ENCODE data around the gene PIWIL4.

The PIWIL4 gene

GRCh38 chr11:94567181-94567670 lies at the start of gene PIWIL4:
TSS of gene PIWIL4 (plus strand) at chr11:94567368. CDS start at chr11:94567519, 151 bp downstream.
- Mint-ChIP-seq H3K4me1 (no peaks in the 10 kb centered on the region), H3K36me3 (ENCODE audit: low read depth) (no peaks in the 10 kb centered on the region), H3K27ac (no peak within 1 kb of the TSS), H3K9me3 (no peaks in the 10 kb centered on the region), H3K27me3 (no peaks in the 10 kb centered on the region), H3K4me3 (no peak within 1 kb of the TSS)
- DNase-seq (no peak), ATAC-seq (no peak)

GRCh38 chr11:94518300-94518699 lies 48.9 kb upstream of the PIWIL4 start:
- Mint-ChIP-seq H3K36me3 (ENCODE audit: low read depth) (no peaks in the 10 kb centered on the region), H3K27ac (no peak overlapping the region), H3K9me3 (no peaks in the 10 kb centered on the region), H3K27me3 (peaks cover 11% of the 10 kb centered on the region), H3K4me3 (no peak overlapping the region), H3K4me1 (no peaks in the 10 kb centered on the region)
- DNase-seq (no peak), ATAC-seq (no peak)

DNA sequence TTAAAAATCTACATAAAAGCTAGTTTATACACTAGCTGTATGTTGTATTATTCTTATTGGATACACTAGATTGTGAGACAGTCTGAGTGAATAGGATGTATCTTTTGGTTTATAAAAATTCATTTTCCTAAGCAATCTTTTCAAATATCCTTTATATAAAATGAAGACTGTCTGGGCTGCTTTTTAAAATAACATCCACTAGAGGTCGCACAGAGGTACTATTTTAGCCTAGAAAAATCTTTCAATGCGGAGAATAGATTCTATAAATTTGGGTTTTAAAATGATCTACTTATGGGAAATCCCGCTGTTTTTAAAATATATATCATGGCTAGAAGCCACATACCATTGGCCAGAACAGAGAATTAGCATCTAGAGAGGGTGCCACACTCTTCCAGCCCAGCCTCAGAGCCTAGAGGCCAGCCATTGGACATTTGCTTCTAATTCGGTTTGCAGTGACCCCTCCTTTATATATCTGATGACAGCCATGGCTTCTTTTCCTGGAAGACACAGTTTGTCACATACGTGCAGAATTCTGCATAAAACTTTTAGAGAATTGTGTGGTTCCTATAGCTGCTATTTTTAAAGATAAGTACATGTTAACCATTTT lies 47.6 kb upstream of the PIWIL4 start:
- DNase-seq (no peak), ATAC-seq (no peak)
- peaks cover 11% of the 10 kb centered on the region for H3K27me3 Mint-ChIP-seq
- no peak overlapping the region for H3K4me3 Mint-ChIP-seq
- no peak overlapping the region for H3K27ac Mint-ChIP-seq
- H3K4me1 Mint-ChIP-seq: no peaks in the 10 kb centered on the region
- no peaks in the 10 kb centered on the region for H3K9me3 Mint-ChIP-seq
- H3K36me3 Mint-ChIP-seq (ENCODE audit: low read depth): no peaks in the 10 kb centered on the region

GRCh38 chr11:94521684-94522083 lies 45.5 kb upstream of the PIWIL4 start:
- no peak for DNase-seq
- H3K36me3 Mint-ChIP-seq (ENCODE audit: low read depth): no peaks in the 10 kb centered on the region
- peaks cover 2% of the 10 kb centered on the region for H3K27me3 Mint-ChIP-seq
- H3K27ac Mint-ChIP-seq: no peak overlapping the region
- H3K4me1 Mint-ChIP-seq: no peaks in the 10 kb centered on the region
- ATAC-seq: no peak
- no peaks in the 10 kb centered on the region for H3K9me3 Mint-ChIP-seq
- no peak overlapping the region for H3K4me3 Mint-ChIP-seq

DNA sequence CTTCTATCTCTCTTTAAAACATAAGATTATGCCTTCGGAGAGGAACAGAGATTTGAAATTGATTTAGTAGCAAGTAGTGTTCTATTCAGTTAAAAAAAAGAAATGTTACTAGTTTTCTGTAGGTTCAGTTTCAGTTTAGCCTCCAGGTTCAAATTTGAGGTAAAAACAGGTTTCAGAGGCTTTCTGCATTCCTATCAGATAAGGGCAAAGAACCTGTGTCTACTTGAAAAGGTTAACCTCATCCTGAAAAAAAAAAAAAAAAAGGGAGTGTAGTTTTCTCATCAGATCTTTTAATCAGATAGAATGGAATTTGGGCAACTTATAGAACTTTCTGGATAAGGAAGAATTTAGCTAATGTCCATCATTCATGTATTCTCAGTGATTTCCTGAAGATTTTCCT lies 42.8 kb upstream of the PIWIL4 start:
- no peaks in the 10 kb centered on the region for H3K4me1 Mint-ChIP-seq
- ATAC-seq (no peak), DNase-seq (no peak)
- no peak overlapping the region for H3K27ac Mint-ChIP-seq
- peaks cover 2% of the 10 kb centered on the region for H3K27me3 Mint-ChIP-seq
- no peaks in the 10 kb centered on the region for H3K36me3 Mint-ChIP-seq (ENCODE audit: low read depth)
- no peaks in the 10 kb centered on the region for H3K9me3 Mint-ChIP-seq
- no peak overlapping the region for H3K4me3 Mint-ChIP-seq

DNA sequence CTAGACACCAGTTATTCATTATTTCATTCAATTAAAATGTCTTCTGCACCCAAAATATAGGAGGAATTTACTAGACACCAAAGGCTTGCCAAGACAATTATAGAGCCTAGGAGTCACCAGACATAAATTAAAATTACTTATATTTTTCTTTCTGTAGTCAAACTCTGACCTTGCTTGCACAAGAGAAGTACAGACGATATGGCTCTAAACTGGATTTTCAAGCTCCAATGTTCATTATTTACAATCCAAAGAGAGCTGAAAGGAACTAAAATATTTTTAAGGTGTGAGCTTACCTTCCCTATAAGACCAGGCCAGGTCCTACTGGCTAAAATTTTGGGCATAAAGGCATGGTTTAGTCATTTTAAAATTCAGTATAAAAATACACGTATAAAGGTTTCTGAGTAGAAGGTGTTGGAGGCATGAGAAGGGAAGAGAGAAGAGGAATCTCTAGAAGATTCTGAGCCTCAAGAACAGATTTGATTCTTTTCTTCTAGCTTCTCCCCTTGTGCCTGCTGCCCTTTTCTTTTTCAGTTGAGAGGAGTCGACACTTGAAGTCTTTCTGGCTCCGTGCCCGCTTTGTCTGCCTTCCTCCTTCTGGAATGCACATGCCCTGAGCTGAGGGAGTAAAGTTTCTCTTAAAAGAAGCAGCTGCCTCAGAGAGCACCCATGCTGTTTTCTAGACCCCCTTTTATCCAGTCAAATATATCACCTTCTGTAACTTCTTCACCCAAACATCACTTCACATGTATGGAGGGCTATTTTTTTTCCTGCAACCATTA lies 41.4 kb upstream of the PIWIL4 start:
- Mint-ChIP-seq H3K36me3 (ENCODE audit: low read depth) (no peaks in the 10 kb centered on the region), H3K4me3 (no peak overlapping the region), H3K27me3 (peaks cover 2% of the 10 kb centered on the region), H3K27ac (no peak overlapping the region), H3K4me1 (no peaks in the 10 kb centered on the region), H3K9me3 (no peaks in the 10 kb centered on the region)
- no peak for DNase-seq
- ATAC-seq: no peak

DNA sequence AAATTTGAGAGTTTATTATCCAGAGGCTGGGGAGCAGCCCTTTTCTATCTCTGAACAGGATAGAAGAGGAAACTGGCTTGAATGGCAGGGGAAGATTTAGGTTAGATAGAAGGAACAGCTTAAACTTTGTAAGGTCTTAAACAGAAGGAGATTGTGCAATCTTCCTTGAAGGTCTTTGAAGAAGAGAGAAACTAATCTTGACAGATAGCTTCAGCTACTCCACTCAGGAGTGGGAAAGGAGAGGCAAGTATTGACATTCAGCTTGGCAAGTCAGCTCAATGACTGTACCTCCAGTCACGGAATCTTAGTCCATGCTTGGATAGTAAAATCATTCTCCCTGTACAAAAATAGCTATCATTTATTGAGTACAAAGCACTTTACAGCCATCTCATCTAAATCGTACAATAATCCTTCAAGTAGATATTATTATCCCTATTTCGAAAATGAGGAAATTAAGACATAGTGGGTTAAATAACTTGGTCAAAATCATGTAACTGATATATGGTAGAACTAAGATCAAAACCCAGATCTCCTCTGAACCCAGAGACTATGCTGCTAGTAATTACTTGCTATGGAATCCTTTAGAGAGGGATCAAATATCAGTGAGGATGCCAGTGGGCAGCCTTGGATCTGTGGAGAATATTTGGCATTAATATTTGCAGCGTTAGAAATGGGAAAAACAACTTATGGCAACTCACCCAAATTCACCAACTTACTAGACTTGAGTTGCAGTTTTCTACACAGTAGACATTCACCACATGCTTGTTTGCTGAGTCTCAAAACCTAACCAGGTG lies 40.3 kb upstream of the PIWIL4 start:
- H3K36me3 Mint-ChIP-seq (ENCODE audit: low read depth): no peaks in the 10 kb centered on the region
- no peaks in the 10 kb centered on the region for H3K4me1 Mint-ChIP-seq
- H3K9me3 Mint-ChIP-seq: no peaks in the 10 kb centered on the region
- H3K4me3 Mint-ChIP-seq: no peak overlapping the region
- no peak overlapping the region for H3K27ac Mint-ChIP-seq
- ATAC-seq (no peak), DNase-seq (no peak)
- peaks cover 4% of the 10 kb centered on the region for H3K27me3 Mint-ChIP-seq

DNA sequence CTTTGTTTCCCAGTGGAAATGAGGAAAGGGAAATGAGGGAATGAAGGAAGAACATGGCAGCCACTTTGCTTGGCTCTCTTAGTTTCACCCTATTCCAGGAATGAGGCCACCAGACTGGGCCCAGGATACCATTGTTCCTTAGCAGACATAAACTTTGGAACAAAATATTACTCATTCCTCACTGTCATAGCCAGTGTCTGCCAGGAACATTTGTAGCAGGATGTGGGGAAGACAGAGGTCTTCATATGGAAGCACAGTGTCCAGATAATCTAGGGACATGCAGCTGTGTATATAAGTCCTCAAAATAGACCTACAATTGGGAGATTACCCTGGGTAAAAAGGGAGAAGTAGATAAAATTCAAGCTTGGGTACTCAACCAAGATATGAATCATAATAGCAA lies 38.6 kb upstream of the PIWIL4 start:
- H3K36me3 Mint-ChIP-seq (ENCODE audit: low read depth): no peaks in the 10 kb centered on the region
- ATAC-seq: no peak
- H3K9me3 Mint-ChIP-seq: no peaks in the 10 kb centered on the region
- no peak overlapping the region for H3K4me3 Mint-ChIP-seq
- H3K27me3 Mint-ChIP-seq: peaks cover 5% of the 10 kb centered on the region
- H3K27ac Mint-ChIP-seq: no peak overlapping the region
- no peaks in the 10 kb centered on the region for H3K4me1 Mint-ChIP-seq
- DNase-seq: no peak

DNA sequence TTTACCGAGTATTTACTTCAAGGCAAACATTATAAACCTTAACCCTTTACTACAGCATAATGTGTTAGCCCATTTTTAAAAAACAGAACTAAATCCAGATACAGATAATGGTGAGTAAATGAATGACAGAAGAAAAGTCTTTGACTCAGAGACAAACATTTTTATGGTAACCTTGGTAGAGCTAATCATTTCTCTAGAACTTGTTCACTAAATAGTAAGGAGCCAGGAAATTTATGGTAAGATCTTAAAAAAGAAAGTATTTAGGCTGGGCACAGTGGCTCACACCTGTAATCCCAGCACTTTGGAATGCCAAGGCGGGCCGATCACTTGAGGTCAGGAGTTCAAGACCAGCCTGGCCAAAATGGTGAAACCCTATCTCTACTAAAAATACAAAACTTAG lies 35.0 kb upstream of the PIWIL4 start:
- peaks cover 15% of the 10 kb centered on the region for H3K27me3 Mint-ChIP-seq

GRCh38 chr11:94533206-94533605 lies 34.0 kb upstream of the PIWIL4 start:
- H3K27me3 Mint-ChIP-seq: peaks cover 21% of the 10 kb centered on the region
- no peaks in the 10 kb centered on the region for H3K4me1 Mint-ChIP-seq
- no peak overlapping the region for H3K27ac Mint-ChIP-seq
- ATAC-seq (no peak), DNase-seq (no peak)
- no peaks in the 10 kb centered on the region for H3K9me3 Mint-ChIP-seq
- no peaks in the 10 kb centered on the region for H3K36me3 Mint-ChIP-seq (ENCODE audit: low read depth)
- no peak overlapping the region for H3K4me3 Mint-ChIP-seq

More for the DNA sequence above, 35.0 kb upstream of the PIWIL4 start:
- ATAC-seq: no peak
- H3K9me3 Mint-ChIP-seq: no peaks in the 10 kb centered on the region
- no peaks in the 10 kb centered on the region for H3K4me1 Mint-ChIP-seq
- H3K4me3 Mint-ChIP-seq: no peak overlapping the region
- H3K27ac Mint-ChIP-seq: no peak overlapping the region
- H3K36me3 Mint-ChIP-seq (ENCODE audit: low read depth): no peaks in the 10 kb centered on the region
- DNase-seq: no peak

DNA sequence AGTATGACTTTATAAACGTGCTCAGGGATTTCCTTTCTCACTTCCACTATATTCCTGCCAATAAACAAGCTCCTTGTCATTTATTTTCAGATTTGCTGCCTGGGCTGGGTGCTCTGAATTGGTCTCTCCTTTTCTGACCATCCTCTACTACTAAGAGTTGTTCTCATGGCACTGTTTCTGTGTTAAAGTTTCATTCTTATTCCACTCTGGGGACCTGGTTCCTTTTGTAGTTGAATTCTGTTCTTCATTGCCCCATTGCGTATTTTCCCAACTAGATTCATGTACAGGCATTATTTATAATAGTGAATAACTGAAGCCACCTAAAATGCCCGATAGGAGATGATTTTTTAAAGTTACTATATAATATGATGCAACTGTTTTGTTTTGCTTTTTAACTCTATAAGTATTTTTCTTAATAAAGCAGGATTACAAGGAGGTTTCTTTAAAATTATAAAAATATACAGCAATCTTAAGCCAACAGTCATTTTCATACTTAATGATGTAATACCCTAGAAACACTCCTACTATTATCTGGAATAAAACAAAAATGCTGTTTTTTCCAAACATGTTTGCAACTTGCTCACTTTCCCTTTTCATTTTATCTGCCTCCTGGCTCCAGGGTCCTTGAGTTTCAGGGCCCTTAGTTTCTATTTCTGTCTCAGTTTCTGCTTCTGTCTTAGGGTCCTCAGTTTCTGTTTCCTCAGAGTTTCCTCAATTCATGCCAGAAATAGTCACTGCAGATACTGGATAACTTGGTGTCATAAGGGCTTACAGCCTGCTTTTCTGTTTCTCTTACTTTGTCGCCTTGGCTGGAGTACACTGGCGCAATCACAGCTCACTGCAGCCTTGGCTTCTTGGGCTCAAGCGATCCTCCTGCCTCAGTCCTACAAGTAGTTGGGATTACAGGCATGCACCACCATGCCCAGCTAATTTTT lies 33.2 kb upstream of the PIWIL4 start:
- DNase-seq (no peak), ATAC-seq (no peak)
- H3K27ac Mint-ChIP-seq: no peak overlapping the region
- no peaks in the 10 kb centered on the region for H3K36me3 Mint-ChIP-seq (ENCODE audit: low read depth)
- no peaks in the 10 kb centered on the region for H3K9me3 Mint-ChIP-seq
- no peaks in the 10 kb centered on the region for H3K4me1 Mint-ChIP-seq
- no peak overlapping the region for H3K4me3 Mint-ChIP-seq
- peaks cover 22% of the 10 kb centered on the region for H3K27me3 Mint-ChIP-seq

DNA sequence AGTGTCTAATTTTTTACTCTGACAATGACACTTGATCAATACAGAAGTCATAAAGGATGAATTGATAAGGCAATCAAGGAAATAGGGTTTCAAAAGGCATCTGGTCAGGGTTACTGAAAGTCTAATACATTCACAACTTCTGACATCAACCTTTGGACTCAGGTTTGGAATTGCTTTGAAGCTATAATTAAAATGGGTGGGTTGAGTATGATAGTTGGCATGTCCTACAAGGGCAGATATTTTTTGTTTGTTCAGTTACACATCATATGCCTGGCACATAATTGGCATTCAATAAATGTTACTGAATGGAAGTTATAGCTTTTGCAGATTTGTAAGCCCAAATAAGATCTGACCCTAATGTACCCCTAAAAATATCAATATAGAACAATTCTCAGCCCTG lies 30.8 kb upstream of the PIWIL4 start:
- Mint-ChIP-seq H3K27ac (no peak overlapping the region), H3K4me3 (no peak overlapping the region), H3K36me3 (ENCODE audit: low read depth) (no peaks in the 10 kb centered on the region), H3K27me3 (peaks cover 23% of the 10 kb centered on the region), H3K4me1 (no peaks in the 10 kb centered on the region), H3K9me3 (no peaks in the 10 kb centered on the region)
- no peak for ATAC-seq
- DNase-seq: no peak

- no peak for DNase-seq
- no peak overlapping the region for H3K27ac Mint-ChIP-seq
Measured at GRCh38 chr11:94537031-94537600, 30.1 kb upstream of the PIWIL4 start.

DNA sequence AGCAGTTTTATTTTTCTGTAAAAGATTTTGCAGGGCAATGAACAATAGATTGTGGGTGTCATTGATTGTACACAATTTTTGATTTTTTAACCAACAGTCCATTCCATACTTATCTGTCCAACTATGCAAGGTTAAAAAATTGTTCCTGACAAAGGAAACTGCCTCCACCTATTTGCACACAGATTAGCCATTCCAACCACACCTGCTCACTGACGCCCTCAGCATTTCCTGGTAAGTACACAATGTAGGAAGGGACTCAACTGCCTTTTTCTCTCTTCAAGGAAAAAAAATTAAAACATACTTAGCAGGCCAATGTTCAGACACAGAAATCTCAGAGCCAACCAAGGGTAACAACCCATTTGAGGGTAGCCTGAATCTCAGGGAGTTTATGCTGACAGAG lies 27.7 kb upstream of the PIWIL4 start:
- no peak overlapping the region for H3K27ac Mint-ChIP-seq
- H3K27me3 Mint-ChIP-seq: peaks cover 20% of the 10 kb centered on the region
- H3K9me3 Mint-ChIP-seq: no peaks in the 10 kb centered on the region
- ATAC-seq (no peak), DNase-seq (no peak)
- no peak overlapping the region for H3K4me3 Mint-ChIP-seq
- peaks cover 13% of the 10 kb centered on the region for H3K4me1 Mint-ChIP-seq
- no peaks in the 10 kb centered on the region for H3K36me3 Mint-ChIP-seq (ENCODE audit: low read depth)

More at GRCh38 chr11:94537031-94537600, 30.1 kb upstream of the PIWIL4 start:
- ATAC-seq: no peak
- Mint-ChIP-seq H3K9me3 (no peaks in the 10 kb centered on the region), H3K4me1 (peaks cover 2% of the 10 kb centered on the region), H3K36me3 (ENCODE audit: low read depth) (no peaks in the 10 kb centered on the region), H3K4me3 (no peak overlapping the region), H3K27me3 (peaks cover 23% of the 10 kb centered on the region)
